Loucy (cell line): ENCODE measurements around the gene TARBP1.

Experiments used
- EZH2phosphoT487 ChIP-seq: fragments of 200-600 bp; IDR thresholded peaks from 2 replicates; pipeline ENCODE4 v1.6.1; 2018; ENCODE audit warnings: antibody characterized with exemption, mild to moderate bottlenecking, moderate library complexity, borderline replicate concordance
- TF ChIP-seq, protein P1 (sequence below): fragments of 200-600 bp; sonication (generic); conservative IDR thresholded peaks from 2 replicates; pipeline ENCODE4 v1.5.1; 2014; ENCODE audit warnings: mild to moderate bottlenecking, antibody characterized with exemption, low read length

- TF ChIP-seq, protein P1, sequence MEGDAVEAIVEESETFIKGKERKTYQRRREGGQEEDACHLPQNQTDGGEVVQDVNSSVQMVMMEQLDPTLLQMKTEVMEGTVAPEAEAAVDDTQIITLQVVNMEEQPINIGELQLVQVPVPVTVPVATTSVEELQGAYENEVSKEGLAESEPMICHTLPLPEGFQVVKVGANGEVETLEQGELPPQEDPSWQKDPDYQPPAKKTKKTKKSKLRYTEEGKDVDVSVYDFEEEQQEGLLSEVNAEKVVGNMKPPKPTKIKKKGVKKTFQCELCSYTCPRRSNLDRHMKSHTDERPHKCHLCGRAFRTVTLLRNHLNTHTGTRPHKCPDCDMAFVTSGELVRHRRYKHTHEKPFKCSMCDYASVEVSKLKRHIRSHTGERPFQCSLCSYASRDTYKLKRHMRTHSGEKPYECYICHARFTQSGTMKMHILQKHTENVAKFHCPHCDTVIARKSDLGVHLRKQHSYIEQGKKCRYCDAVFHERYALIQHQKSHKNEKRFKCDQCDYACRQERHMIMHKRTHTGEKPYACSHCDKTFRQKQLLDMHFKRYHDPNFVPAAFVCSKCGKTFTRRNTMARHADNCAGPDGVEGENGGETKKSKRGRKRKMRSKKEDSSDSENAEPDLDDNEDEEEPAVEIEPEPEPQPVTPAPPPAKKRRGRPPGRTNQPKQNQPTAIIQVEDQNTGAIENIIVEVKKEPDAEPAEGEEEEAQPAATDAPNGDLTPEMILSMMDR = no peak
- TF ChIP-seq EZH2phosphoT487 = no peak
Measured at GRCh38 chr1:234395297-234395696, 83.7 kb downstream of the TARBP1 start.
